NCI-H128 (cell line): ENCODE results near the gene FGF19.

Experiments used
- DNase-seq: peaks from one replicate; lab custom pipeline; 2025; ENCODE audit not compliant: unreplicated experiment; lab: John Stamatoyannopoulos, UW

FGF19 gene

GRCh38 chr11:69718912-69719311 is 15.1 kb upstream of the FGF19 start:
- no peak for DNase-seq

GRCh38 chr11:69718147-69718546 is 14.3 kb upstream of the FGF19 start:
- no peak for DNase-seq

GRCh38 chr11:69716891-69717747 is 13.3 kb upstream of the FGF19 start:
- DNase-seq, result no peak

GRCh38 chr11:69716099-69716498 is 12.3 kb upstream of the FGF19 start:
- no peak for DNase-seq

GRCh38 chr11:69715446-69715845 is 11.6 kb upstream of the FGF19 start:
- DNase-seq, result no peak

- DNase-seq, result no peak
Measured at GRCh38 chr11:69711822-69712801, 8.3 kb upstream of the FGF19 start.

- DNase-seq, result no peak
Measured at GRCh38 chr11:69708736-69709401, 5.0 kb upstream of the FGF19 start.

- DNase-seq, result no peak
Measured at GRCh38 chr11:69707176-69707575, 3.4 kb upstream of the FGF19 start.

GRCh38 chr11:69705901-69706787 is 2.3 kb upstream of the FGF19 start:
- DNase-seq, result no peak

GRCh38 chr11:69705351-69705811 is 1.6 kb upstream of the FGF19 start:
- DNase-seq, result no peak

GRCh38 chr11:69704508-69705253 is 859 bp upstream of the FGF19 start:
- no peak for DNase-seq

- no peak for DNase-seq
Measured at GRCh38 chr11:69703453-69703767, 412 bp downstream of the FGF19 start.

GRCh38 chr11:69702769-69703452 is 911 bp downstream of the FGF19 start:
- no peak for DNase-seq

GRCh38 chr11:69702239-69702691 is 1.6 kb downstream of the FGF19 start:
- no peak for DNase-seq

GRCh38 chr11:69700278-69701140 is 3.3 kb downstream of the FGF19 start:
- DNase-seq, result no peak

GRCh38 chr11:69699213-69699612 is 4.6 kb downstream of the FGF19 start:
- DNase-seq, result no peak

GRCh38 chr11:69698362-69698761 is 5.5 kb downstream of the FGF19 start:
- DNase-seq, result no peak

GRCh38 chr11:69697861-69698260 is 6.0 kb downstream of the FGF19 start:
- DNase-seq, result no peak
